Kidney glomerular epithelial cell (primary cell): Measurements from ENCODE around the gene C6orf62.
"Not testable (repeated sequence)": the region's sequence is repeated elsewhere in the genome, so short reads cannot be mapped to it uniquely, and the experiment has no call there.

ENCODE experiments used
- DNase-seq: peaks from one replicate; lab custom pipeline; 2025; lab: John Stamatoyannopoulos, UW

C6orf62 gene

GRCh38 chr6:24668066-24668996, 50.6 kb downstream of the C6orf62 start:
- DNase-seq: not testable (repeated sequence)

- no peak for DNase-seq
Measured at GRCh38 chr6:24667378-24667803, 51.6 kb downstream of the C6orf62 start.

GRCh38 chr6:24666641-24667377, 52.1 kb downstream of the C6orf62 start, which contains the start of the genes ACOT13 and TDP2:
ACOT13 (plus strand) TSS chr6:24667077; CDS start chr6:24667264, 187 bp downstream.
TDP2 (minus strand) TSS chr6:24666899; CDS start chr6:24666862, 37 bp downstream.
- peak; percentile 90 for DNase-seq

GRCh38 chr6:24666097-24666640, 52.8 kb downstream of the C6orf62 start:
- peak; percentile 36 for DNase-seq

- no peak for DNase-seq
Measured at GRCh38 chr6:24664046-24664987, 54.6 kb downstream of the C6orf62 start.

GRCh38 chr6:24663189-24663588, 55.8 kb downstream of the C6orf62 start:
- DNase-seq: no peak

- no peak for DNase-seq
Measured at GRCh38 chr6:24662236-24662635, 56.7 kb downstream of the C6orf62 start.

GRCh38 chr6:24661759-24662158, 57.2 kb downstream of the C6orf62 start:
- not testable (repeated sequence) for DNase-seq

- DNase-seq: no peak
Measured at GRCh38 chr6:24660105-24660504, 58.8 kb downstream of the C6orf62 start.

- DNase-seq: no peak
Measured at GRCh38 chr6:24659561-24659960, 59.4 kb downstream of the C6orf62 start.

- DNase-seq: no peak
Measured at GRCh38 chr6:24658573-24659560, 60.1 kb downstream of the C6orf62 start.

- DNase-seq: no peak
Measured at GRCh38 chr6:24655215-24655614, 63.7 kb downstream of the C6orf62 start.
